Upper lobe of left lung (tissue), 6 donors: Measurements from ENCODE around the gene PPL. TPM values are rescaled to one million over a fixed set of nuclear protein-coding genes. Genes with fewer than 3 reads are reported as not detected.

Experiments used
- ATAC-seq, 2 donors: fragments of 200-7000 bp; cut with Tn5 transposase; one replicate each; pipeline ENCODE4 v1.9.1; 2022; ENCODE audit warnings: mild to moderate bottlenecking in 2 of 2, moderate library complexity in 2 of 2; ENCODE audit not compliant: low FRiP score in 2 of 2
- DNase-seq, 2 donors: peaks; one replicate each; pipeline ENCODE4 v3.0.0-alpha.2; 2019 to 2020
- H3K27ac ChIP-seq, 4 donors: fragments of 200-600 bp; sonication (generic); one replicate each; pipeline ENCODE4 v1.5.1; 2016 to 2019
- H3K27me3 ChIP-seq, 4 donors: fragments of 200-600 bp; sonication (generic); one replicate each; pipeline ENCODE4 v1.5.1; 2017 to 2019
- H3K36me3 ChIP-seq, 4 donors: fragments of 200-600 bp; sonication (generic); one replicate each; pipeline ENCODE4 v1.5.1; 2016 to 2019
- H3K4me1 ChIP-seq, 4 donors: fragments of 200-600 bp; sonication (generic); one replicate each; pipeline ENCODE4 v1.5.1; 2018 to 2019
- H3K4me3 ChIP-seq, 4 donors: fragments of 200-600 bp; sonication (generic); one replicate each; pipeline ENCODE4 v1.5.1; 2017 to 2019; ENCODE audit warnings: mild to moderate bottlenecking in 2 of 4, moderate library complexity in 1 of 4
- H3K9me3 ChIP-seq, 4 donors: fragments of 200-600 bp; sonication (generic); one replicate each; pipeline ENCODE4 v1.5.1; 2018 to 2019
- CTCF ChIP-seq, 6 experiments: fragments of 450-650 bp in 4 of 6; fragments of 200-600 bp in 2 of 6; sonication (generic) in 2 of 6; IDR thresholded peaks; one replicate each; pipeline ENCODE4 v1.5.1; 2016 to 2019; ENCODE audit warnings: antibody characterized with exemption in 6 of 6
- EP300 ChIP-seq, 4 donors: sonication (generic); formaldehyde crosslinking; IDR thresholded peaks; one replicate each; pipeline ENCODE4 v1.5.1; 2017; ENCODE audit warnings: antibody characterized with exemption in 4 of 4, control low read depth in 2 of 4
- POLR2A ChIP-seq, 4 donors: fragments of 450-650 bp; IDR thresholded peaks; one replicate each; pipeline ENCODE4 v1.5.1; 2016 to 2017; ENCODE audit warnings: antibody characterized with exemption in 4 of 4, mild to moderate bottlenecking in 2 of 4
- POLR2AphosphoS5 ChIP-seq, 2 donors: sonication (generic); formaldehyde crosslinking; IDR thresholded peaks; one replicate each; pipeline ENCODE4 v1.5.1; 2017; ENCODE audit warnings: antibody characterized with exemption in 2 of 2
- WGBS, 2 donors: methylation state at CpG; one replicate each; pipeline ENCODE4 v1.1.5; 2017 to 2018; 5-methylcytosine and 5-hydroxymethylcytosine counted together
- total RNA-seq, 6 donors: library from RNA; depleted of rRNA in 4 of 6; stranded (reverse); fragments of >200 nt in 4 of 6; gene quantifications; one replicate each; pipeline versions ENCODE4 v1.1.0 to v1.2.1, GENCODE V29; 2016 to 2021
- donor health status: DM: no; HTN: no; CAD: no; lungs with moderate emphysema.
- donor health status: DM: no; HTN: yes; CAD: no; lungs with severe emphysema.

PPL gene
- total RNA-seq, 6 donors from 2014 or later, result 72.7 to 156 (median 132) TPM

GRCh38 chr16:4980691-4981090, 43.7 kb upstream of the PPL start:
- no peaks in the 10 kb centered on the region for H3K4me1 ChIP-seq
- DNase-seq (no peak), ATAC-seq (no peak)
- H3K9me3 ChIP-seq, result peaks cover 0 to 4% (median 0%) of the 10 kb centered on the region in 4 donors
- H3K36me3 ChIP-seq, result no peaks in the 10 kb centered on the region
- 69 to 73% methylated on average over 10 of the region's 10 CpGs for WGBS, 2 donors
- TF ChIP-seq POLR2AphosphoS5 (IDR thresholded peaks at IDR 0.05) (no peak), CTCF (IDR thresholded peaks at IDR 0.05) (no peak), EP300 (IDR thresholded peaks at IDR 0.05) (no peak), POLR2A (IDR thresholded peaks at IDR 0.05) (no peak)
- H3K27ac ChIP-seq, result no peak overlapping the region
- no peaks in the 10 kb centered on the region for H3K27me3 ChIP-seq
- H3K4me3 ChIP-seq, result no peak overlapping the region

- no peak overlapping the region for H3K4me3 ChIP-seq
- TF ChIP-seq EP300 (IDR thresholded peaks at IDR 0.05) (no peak), CTCF (IDR thresholded peaks at IDR 0.05) (no peak), POLR2A (IDR thresholded peaks at IDR 0.05) (no peak)
- H3K4me1 ChIP-seq, result no peaks in the 10 kb centered on the region
- 70 to 82% methylated on average over 24 to 25 of the region's 25 CpGs for WGBS, 2 donors
- no peaks in the 10 kb centered on the region for H3K27me3 ChIP-seq
- ATAC-seq, result no peak
- peaks cover 0 to 4% (median 0%) of the 10 kb centered on the region in 4 donors for H3K9me3 ChIP-seq
- DNase-seq, result no peak
- no peaks in the 10 kb centered on the region for H3K36me3 ChIP-seq
- no peak overlapping the region for H3K27ac ChIP-seq
Measured at GRCh38 chr16:4979736-4980660, 43.0 kb upstream of the PPL start.

DNA sequence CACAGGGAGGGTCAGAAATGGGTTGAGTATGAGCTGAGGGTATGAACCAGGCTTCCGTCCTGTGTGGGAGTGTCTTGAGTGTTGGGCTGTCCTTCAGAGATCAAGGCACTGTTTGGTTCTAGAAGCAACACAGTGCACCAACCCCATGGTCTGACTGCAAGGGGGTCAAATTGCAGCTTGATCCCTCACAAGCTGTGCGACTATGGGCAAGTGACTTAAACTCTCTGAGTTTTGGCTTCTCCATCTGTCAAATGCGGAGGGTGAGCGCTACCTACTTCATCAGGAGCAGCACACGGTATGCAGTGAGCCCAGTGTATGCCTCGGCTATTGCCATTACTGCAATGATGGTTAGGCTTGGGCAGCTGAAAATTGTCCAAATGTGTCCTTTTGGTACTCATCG, 42.2 kb upstream of the PPL start:
- Histone ChIP-seq H3K4me1 (no peaks in the 10 kb centered on the region), H3K27ac (no peak overlapping the region), H3K36me3 (no peaks in the 10 kb centered on the region), H3K27me3 (no peaks in the 10 kb centered on the region), H3K9me3 (peaks cover 0 to 1% (median 0%) of the 10 kb centered on the region in 4 donors), H3K4me3 (no peak overlapping the region)
- TF ChIP-seq POLR2AphosphoS5 (IDR thresholded peaks at IDR 0.05), result no peak
- no peak for TF ChIP-seq POLR2A (IDR thresholded peaks at IDR 0.05)
- no peak for TF ChIP-seq EP300 (IDR thresholded peaks at IDR 0.05)
- TF ChIP-seq CTCF (IDR thresholded peaks at IDR 0.05), result no peak
- ATAC-seq (no peak), DNase-seq (no peak)
- WGBS, 2 donors, result 81 to 94% methylated on average over 2 to 7 of the region's 7 CpGs

DNA sequence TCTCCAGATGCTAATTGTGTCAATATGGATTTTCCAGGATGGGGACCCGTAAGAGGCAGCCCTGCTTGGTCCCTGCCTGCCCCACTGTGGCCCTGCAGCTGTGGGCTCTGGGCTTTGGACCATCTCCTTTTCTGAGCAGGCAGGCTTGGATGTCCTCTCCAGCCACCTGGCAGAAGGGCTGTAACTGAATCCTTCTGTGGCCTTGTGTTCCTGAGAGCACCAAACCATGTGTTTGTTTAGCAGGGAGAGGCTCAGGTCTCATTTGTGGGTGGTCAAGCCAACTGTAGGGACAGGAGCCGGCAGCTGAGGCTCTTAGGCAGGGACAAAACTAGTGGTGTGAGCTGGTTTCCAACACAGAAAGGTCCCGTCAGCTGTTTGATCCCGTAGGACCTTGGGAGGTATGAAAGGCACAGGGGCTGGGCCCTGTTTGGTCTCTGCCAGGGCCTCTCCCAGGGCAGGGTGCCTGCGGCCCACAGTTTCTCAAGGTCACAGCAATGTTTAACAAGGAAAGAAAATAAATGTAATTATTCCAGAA, 39.7 kb upstream of the PPL start:
- Histone ChIP-seq H3K27ac (no peak overlapping the region), H3K9me3 (no peaks in the 10 kb centered on the region), H3K36me3 (no peaks in the 10 kb centered on the region), H3K27me3 (no peaks in the 10 kb centered on the region), H3K4me1 (no peaks in the 10 kb centered on the region), H3K4me3 (no peak overlapping the region)
- no peak for DNase-seq
- no peak for TF ChIP-seq EP300 (IDR thresholded peaks at IDR 0.05)
- TF ChIP-seq CTCF (IDR thresholded peaks at IDR 0.05), result no peak
- TF ChIP-seq POLR2AphosphoS5 (IDR thresholded peaks at IDR 0.05), result no peak
- TF ChIP-seq POLR2A (IDR thresholded peaks at IDR 0.05), result no peak
- no peak for ATAC-seq
- 64 to 90% methylated on average over 5 of the region's 5 CpGs for WGBS, 2 donors
